Ureter (tissue), 1 donor: ENCODE results near the gene TAF1C. TPM values are rescaled to one million over a fixed set of nuclear protein-coding genes. Genes with fewer than 3 reads are reported as not detected.

Experiments used
- DNase-seq: peaks from one replicate; pipeline ENCODE4 v3.0.0-alpha.2; 2020; ENCODE audit warnings: low spot score
- total RNA-seq: library from RNA; stranded (reverse); gene quantifications from one replicate; pipeline ENCODE4 v1.2.4, GENCODE V29; 2023
- donor health status: DM: yes; HTN: yes; CAD: no.

Gene TAF1C
- total RNA-seq, 1 donor from 2014 or later: 66.4 TPM

DNA sequence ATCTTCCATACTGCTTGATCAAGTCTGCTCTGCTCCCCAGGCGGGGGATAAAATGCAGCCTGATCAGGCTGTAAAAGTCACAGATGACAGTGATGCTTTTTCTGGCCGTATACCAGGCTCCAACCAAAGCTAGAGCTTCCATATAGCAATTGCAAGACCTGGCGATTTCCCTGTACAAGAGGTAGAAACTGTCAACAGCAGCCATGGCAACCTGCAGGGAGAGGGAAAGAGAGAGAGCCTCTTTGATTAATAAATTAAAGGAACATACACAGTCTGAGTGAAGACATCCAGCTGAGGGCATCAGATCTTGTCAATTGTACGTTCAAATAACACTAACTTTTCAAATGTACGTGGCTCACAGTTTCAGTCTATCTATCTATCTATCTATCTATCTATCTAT, 55.7 kb downstream of the TAF1C start:
- DNase-seq: no peak

Other genes starting within 250 kb of the TAF1C start
- 5.9 TPM for gene OSGIN1, start 233.8 kb downstream of the TAF1C start, total RNA-seq
- not detected for gene NECAB2, start 218.8 kb downstream of the TAF1C start, total RNA-seq
- gene SLC38A8, start 144.3 kb downstream of the TAF1C start, total RNA-seq: not detected
- gene MBTPS1, start 70.1 kb downstream of the TAF1C start, total RNA-seq: 103 TPM
- 18.3 TPM for gene HSDL1, start 41.9 kb downstream of the TAF1C start, total RNA-seq
- 1.7 TPM for gene DNAAF1, start 41.7 kb downstream of the TAF1C start, total RNA-seq
- gene ADAD2, start 4.1 kb upstream of the TAF1C start, total RNA-seq: 0.42 TPM
- gene KCNG4, start 53.0 kb upstream of the TAF1C start, total RNA-seq: not detected
- gene WFDC1, start 107.8 kb upstream of the TAF1C start, total RNA-seq: 63.5 TPM
- 33.2 TPM for gene ATP2C2, start 181.5 kb upstream of the TAF1C start, total RNA-seq